ENCODE measurements around the gene FXYD6. TPM values are rescaled to one million over a fixed set of nuclear protein-coding genes. Genes with fewer than 3 reads are reported as not detected.

FXYD6 gene, protein sequence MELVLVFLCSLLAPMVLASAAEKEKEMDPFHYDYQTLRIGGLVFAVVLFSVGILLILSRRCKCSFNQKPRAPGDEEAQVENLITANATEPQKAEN
- total RNA-seq = 0.33 and 0.67 TPM in 2 replicates

DNA sequence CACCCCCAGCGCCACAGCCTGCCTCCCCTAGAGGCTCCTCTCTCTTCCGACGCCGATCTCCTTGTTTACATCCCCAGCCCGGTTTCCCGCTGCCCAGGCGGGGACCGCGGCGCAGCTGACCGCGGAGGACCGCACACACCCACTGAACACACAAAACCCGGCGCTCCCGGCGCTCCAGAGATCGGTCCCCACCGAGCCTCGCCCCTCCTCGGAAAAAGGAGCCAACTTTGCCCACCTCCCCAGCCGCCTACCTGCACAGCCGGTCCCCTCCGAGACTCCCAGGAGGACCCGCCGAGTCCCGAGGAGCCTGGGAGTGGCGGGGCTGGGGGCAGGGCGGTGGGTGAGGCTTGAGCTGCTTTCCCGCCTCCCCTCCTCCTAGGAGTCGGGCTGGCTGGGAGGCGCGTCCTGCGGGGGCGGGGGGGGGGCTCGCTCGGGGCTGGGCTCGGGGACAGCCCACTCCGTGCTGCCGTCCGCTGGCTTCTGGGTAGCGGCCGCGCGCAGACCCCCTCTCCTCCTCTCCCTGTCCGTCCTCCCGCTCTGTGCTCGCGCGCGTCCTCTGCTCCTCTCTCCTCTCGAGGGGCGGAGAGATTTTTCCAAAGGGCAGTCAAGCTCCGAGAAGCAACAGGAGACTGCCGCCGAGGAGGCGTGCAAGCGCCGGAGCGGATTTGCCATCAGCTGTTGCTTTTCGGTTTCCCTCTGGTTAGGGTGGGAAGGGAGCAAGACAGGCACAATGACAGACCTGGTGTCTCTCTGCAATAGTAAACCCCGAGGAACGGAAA lies at the start of gene FXYD6:
Gene FXYD6, minus strand, starts transcription at position 318 of the 779 bp plus-strand sequence. CDS start 33,882 bp downstream, outside the sequence.

DNA sequence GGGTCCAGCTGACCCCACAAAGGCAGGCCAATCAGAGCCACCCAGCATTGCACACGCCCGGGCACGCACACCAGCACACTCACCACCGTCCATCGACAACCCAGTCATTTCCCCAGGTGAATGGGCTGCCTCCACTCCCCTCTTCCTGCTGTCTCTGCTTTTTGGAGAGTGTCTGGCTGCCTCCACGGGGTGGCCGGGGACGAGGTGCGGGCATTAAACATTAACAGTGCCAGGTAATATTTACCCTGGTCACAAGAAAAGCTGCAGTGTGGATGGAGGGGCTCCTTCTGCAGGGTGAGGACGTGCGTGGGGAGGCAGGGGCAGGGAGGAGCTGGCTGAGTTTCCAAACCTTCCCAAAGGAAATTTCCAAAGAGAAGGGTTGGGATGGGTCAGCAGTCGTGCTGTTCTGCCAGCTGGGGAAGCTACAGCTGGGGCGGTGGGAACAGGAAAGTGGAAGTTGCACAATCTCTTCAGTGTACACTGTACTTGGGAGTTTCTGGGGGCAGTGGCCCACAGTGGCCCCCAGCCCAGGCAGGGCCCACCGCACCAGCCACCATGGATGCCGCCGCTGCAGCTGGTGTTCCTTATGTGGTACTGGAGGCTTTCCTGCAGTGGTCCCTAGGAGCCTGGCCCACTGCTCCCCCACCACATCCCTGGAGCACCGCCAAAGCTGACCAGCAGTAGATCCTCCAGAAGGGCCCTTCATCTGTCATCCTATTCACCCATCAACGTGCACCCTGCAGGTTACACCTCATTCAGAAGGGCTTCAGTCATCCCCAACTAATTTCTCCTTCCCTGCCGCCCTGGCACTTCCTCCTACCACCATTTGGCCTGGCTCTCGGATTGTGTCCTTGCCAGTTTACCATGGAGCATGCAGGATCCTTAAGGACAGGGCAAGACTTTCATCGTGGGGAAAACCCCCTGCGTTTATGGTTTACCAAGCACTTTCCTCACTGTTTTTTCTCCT lies 51.6 kb downstream of the FXYD6 start, which contains the start of gene FXYD2:
Gene FXYD2, minus strand, starts transcription at position 174 of the 967 bp plus-strand sequence. Its CDS starts 66 bp downstream, at position 108.

DNA sequence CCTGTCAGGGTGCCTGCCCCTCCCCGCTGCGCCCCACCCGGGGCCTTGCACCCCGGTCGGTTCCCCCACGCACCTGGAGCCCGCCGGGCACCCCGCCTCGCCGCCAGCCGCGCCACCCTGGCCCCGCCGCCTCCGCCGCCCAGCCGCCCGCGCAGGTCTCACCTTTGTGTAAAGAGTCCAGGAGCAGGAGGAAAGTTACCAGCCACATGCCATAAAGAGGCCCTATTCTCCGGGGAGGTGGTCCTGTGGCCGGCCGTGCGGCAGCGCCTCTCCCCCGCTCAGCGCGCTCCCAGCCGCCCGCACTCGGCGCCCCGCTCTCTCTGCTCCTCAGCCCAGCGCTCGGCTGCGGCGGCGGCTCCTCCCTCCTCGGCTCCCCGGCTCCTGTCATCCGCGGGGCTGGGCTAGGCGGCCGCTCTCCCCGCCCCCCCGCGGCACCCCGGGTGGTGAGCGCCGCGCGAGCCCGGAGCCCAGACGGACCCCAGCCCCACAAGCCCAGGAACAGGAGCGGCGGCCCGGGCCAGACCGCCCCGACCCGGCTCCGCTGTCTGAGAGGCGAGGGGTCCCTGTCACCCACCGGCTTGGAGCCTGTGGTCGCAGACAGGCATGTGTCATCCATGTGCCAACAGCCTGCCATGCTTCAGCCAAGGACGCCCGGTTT lies 79.5 kb downstream of the FXYD6 start, which contains the start of gene DSCAML1:
Gene DSCAML1, minus strand, starts transcription at position 345 of the 658 bp plus-strand sequence. Its CDS starts 137 bp downstream, at position 208.

Other genes with a start within 250 kb of the FXYD6 start
- gene DSCAML1, start 79.4 kb downstream of the FXYD6 start, total RNA-seq = not detected in 2 replicates
- under 0.01 and 2.3 TPM in 2 replicates for gene FXYD2, start 51.9 kb downstream of the FXYD6 start, total RNA-seq
- gene TMPRSS13, start 52.7 kb upstream of the FXYD6 start, total RNA-seq = not detected in 2 replicates
- 0.10 TPM in 1 of 2 replicates, not detected in the other for gene IL10RA, start 109.7 kb upstream of the FXYD6 start, total RNA-seq
- gene TMPRSS4, start 200.4 kb upstream of the FXYD6 start, total RNA-seq = not detected in 2 replicates
- gene SMIM35, start 210.3 kb upstream of the FXYD6 start, total RNA-seq = not detected in 2 replicates